Heart left ventricle (tissue), 13 donors: ENCODE measurements around the gene UTP18.

ENCODE experiments used
- CTCF ChIP-seq, 12 donors: fragments of 200-600 bp; sonication (generic) in 4 of 12; IDR thresholded peaks; one replicate each; pipeline versions ENCODE4 v1.5.0 to v1.8.0; 2018 to 2022; ENCODE audit warnings: antibody characterized with exemption in 12 of 12, mild to moderate bottlenecking in 5 of 12
- POLR2A ChIP-seq, 2 donors: fragments of 450-650 bp; IDR thresholded peaks; one replicate each; pipeline ENCODE4 v1.6.1; 2017; ENCODE audit warnings: antibody characterized with exemption in 2 of 2, mild to moderate bottlenecking in 2 of 2, moderate library complexity in 2 of 2
- donor health status: ischemic (EF 13 %, LVEDD 7.1; RV severe dilation, severe dysfunction).
- donor health status: DM: no; HTN: yes; CAD: no.
- donor health status: DM: no; HTN: no; CAD: no.
- donor health status: ischemic (EF 25% LVEDD 6.9; RV normal size, moderate dysfunction).
- donor health status: ischemic (EF 25% LVEDD 5.7; RV mildly dilated, moderate dysfunction).
- donor health status: ischemic (EF 35%, LVEDD 5.7; RV mildly dilated, moderate dysfunction).
- donor health status: nonischemic (EF 11% LVEDD 7.7; RV severe dilation, severe dysfunction).
- donor health status: DM: yes; HTN: yes; CAD: no.
- donor health status: PGD.
- donor health status: ischemic (EF 29% LVEDD 5.4; RV normal size, mild dysfunction).
- donor health status: nonischemic (EF 23%, LVEDD 6.1; RV moderate dilation, normal function).

DNA sequence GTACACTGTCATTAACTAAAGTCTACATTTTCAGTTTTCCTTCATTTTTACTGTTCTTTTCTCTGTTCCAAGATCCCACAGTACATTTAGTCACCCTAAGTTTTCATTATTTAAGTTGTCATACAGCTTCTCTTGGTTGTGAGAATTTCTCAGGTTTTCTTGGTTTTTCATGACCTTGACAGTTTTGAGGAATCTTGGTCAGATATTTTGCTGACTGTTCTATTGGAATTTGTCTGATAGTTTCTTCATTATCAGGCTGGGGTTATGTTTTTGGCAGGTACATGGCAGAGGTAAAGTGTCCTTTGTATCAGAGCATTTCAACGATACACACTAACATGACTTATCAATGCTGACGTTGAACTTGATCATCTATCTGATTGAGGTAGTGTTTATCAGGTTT, 20.1 kb upstream of the UTP18 start:
- TF ChIP-seq POLR2A (IDR thresholded peaks at IDR 0.05) (no peak), CTCF (IDR thresholded peaks at IDR 0.05) (no peak)
